ENCODE results near the gene FMO1. TPM values are rescaled to one million over a fixed set of nuclear protein-coding genes. Genes with fewer than 3 reads are reported as not detected.

FMO1 gene
- polyA plus RNA-seq, 2 of the 4 experiments (the other 2 are of a cell fraction): not detected

DNA sequence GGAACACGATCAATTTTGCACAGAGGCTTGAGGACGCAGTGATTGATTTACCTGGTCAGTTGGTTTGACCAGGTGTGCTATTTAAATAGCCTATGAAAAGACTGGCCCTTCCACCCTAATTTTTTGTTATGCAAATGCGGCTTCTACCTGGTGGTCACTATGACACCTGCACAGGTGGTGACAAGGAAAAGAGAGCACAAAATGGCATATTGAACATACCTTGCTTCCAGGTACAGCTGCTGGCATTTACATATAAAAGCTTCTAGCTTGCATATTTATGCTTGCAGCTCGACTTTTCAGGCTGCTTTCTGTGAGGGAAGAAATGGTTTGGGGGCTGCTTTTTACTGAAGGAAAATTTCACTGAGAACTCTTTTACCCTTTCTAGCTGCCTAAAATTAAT lies 50.4 kb downstream of the FMO1 start:
- 23% methylated on average over 4 of the region's 4 CpGs for WGBS (ENCODE audit: missing lambda C conversion rate)
- no peak for TF ChIP-seq MAX (IDR thresholded peaks at IDR 0.05)
- TF ChIP-seq, protein P1, sequence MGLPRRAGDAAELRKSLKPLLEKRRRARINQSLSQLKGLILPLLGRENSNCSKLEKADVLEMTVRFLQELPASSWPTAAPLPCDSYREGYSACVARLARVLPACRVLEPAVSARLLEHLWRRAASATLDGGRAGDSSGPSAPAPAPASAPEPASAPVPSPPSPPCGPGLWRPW (IDR thresholded peaks at IDR 0.05): no peak
- no peak for TF ChIP-seq HOXA7 (CRISPR knock-in tag; IDR thresholded peaks at IDR 0.05)
- TF ChIP-seq CHD4 (IDR thresholded peaks at IDR 0.05; ENCODE audit: borderline replicate concordance): no peak
- TF ChIP-seq BCL3 (IDR thresholded peaks at IDR 0.05): no peak
- no peak for TF ChIP-seq ZC3H11A (IDR thresholded peaks at IDR 0.05)
- ChIA-PET POLR2A (no interaction called here), CTCF (interaction anchor here (1.7 kb wide), 1 partner anchor 15 kb away, joined by 8 read pairs; the partner anchor contains the start of gene FMO4)
- Histone ChIP-seq H3K27ac (no peak overlapping the region), H3K9me3 (peaks cover 7% of the 10 kb centered on the region; the same call in 1 of the 3 replicates), H3K4me2 (no peak overlapping the region), H3K4me1 (no peaks in the 10 kb centered on the region), H3K4me3 (no peak overlapping the region)
- no peak for ATAC-seq
- FAIRE-seq: no peak
- DNase-seq (ENCODE audit: low read depth in 1 of 2, low spot score in 1 of 2): no peak

GRCh38 chr1:171299342-171299741 lies 51.0 kb downstream of the FMO1 start:
- peaks cover 7% of the 10 kb centered on the region; the same call in 1 of the 3 replicates for H3K9me3 ChIP-seq
- H3K4me1 ChIP-seq: no peaks in the 10 kb centered on the region
- 12% methylated on average over 2 of the region's 2 CpGs for WGBS (ENCODE audit: missing lambda C conversion rate)
- ATAC-seq (no peak), FAIRE-seq (no peak), DNase-seq (ENCODE audit: low read depth in 1 of 2, low spot score in 1 of 2) (no peak)
- ChIA-PET CTCF (interaction anchor here (1.7 kb wide), 1 partner anchor 14 kb away, joined by 8 read pairs; the partner anchor contains the start of gene FMO4), POLR2A (no interaction called here)
- H3K4me3 ChIP-seq: no peak overlapping the region
- TF ChIP-seq MAZ (IDR thresholded peaks at IDR 0.05; ENCODE audit: borderline replicate concordance, low read depth, low read length): no peak
- no peak for TF ChIP-seq MAX (IDR thresholded peaks at IDR 0.05)
- TF ChIP-seq PBX3 (IDR thresholded peaks at IDR 0.05): no peak
- H3K27ac ChIP-seq: no peak overlapping the region
- no peak overlapping the region for H3K4me2 ChIP-seq

- no peak for TF ChIP-seq CBX8 (IDR thresholded peaks at IDR 0.05)
- TF ChIP-seq, protein P2, sequence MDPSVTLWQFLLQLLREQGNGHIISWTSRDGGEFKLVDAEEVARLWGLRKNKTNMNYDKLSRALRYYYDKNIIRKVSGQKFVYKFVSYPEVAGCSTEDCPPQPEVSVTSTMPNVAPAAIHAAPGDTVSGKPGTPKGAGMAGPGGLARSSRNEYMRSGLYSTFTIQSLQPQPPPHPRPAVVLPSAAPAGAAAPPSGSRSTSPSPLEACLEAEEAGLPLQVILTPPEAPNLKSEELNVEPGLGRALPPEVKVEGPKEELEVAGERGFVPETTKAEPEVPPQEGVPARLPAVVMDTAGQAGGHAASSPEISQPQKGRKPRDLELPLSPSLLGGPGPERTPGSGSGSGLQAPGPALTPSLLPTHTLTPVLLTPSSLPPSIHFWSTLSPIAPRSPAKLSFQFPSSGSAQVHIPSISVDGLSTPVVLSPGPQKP (IDR thresholded peaks at IDR 0.05; ENCODE audit: low read depth, low read length): no peak
- TF ChIP-seq FOSB (CRISPR knock-in tag; IDR thresholded peaks at IDR 0.05): no peak
- no peak for TF ChIP-seq CHD4 (IDR thresholded peaks at IDR 0.05; ENCODE audit: borderline replicate concordance)
- TF ChIP-seq, protein P3, sequence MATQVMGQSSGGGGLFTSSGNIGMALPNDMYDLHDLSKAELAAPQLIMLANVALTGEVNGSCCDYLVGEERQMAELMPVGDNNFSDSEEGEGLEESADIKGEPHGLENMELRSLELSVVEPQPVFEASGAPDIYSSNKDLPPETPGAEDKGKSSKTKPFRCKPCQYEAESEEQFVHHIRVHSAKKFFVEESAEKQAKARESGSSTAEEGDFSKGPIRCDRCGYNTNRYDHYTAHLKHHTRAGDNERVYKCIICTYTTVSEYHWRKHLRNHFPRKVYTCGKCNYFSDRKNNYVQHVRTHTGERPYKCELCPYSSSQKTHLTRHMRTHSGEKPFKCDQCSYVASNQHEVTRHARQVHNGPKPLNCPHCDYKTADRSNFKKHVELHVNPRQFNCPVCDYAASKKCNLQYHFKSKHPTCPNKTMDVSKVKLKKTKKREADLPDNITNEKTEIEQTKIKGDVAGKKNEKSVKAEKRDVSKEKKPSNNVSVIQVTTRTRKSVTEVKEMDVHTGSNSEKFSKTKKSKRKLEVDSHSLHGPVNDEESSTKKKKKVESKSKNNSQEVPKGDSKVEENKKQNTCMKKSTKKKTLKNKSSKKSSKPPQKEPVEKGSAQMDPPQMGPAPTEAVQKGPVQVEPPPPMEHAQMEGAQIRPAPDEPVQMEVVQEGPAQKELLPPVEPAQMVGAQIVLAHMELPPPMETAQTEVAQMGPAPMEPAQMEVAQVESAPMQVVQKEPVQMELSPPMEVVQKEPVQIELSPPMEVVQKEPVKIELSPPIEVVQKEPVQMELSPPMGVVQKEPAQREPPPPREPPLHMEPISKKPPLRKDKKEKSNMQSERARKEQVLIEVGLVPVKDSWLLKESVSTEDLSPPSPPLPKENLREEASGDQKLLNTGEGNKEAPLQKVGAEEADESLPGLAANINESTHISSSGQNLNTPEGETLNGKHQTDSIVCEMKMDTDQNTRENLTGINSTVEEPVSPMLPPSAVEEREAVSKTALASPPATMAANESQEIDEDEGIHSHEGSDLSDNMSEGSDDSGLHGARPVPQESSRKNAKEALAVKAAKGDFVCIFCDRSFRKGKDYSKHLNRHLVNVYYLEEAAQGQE (IDR thresholded peaks at IDR 0.05): no peak
- TF ChIP-seq HOXB5 (CRISPR knock-in tag; IDR thresholded peaks at IDR 0.05): no peak
- no peaks in the 10 kb centered on the region for H3K4me1 ChIP-seq
- H3K4me2 ChIP-seq: no peak overlapping the region
- H3K4me3 ChIP-seq: no peak overlapping the region
- FAIRE-seq (no peak), ATAC-seq (no peak), DNase-seq (ENCODE audit: low read depth in 1 of 2, low spot score in 1 of 2) (no peak)
- peaks cover 7% of the 10 kb centered on the region; the same call in 1 of the 3 replicates for H3K9me3 ChIP-seq
- ChIA-PET POLR2A (no interaction called here), CTCF (interaction anchor here (1.1 kb wide), 1 partner anchor 45 kb away, joined by 3 read pairs; no protein-coding TSS in a partner anchor)
- 5% methylated on average over 1 of the region's 1 CpG for WGBS (ENCODE audit: missing lambda C conversion rate)
- H3K27ac ChIP-seq: no peak overlapping the region
Measured at GRCh38 chr1:171300401-171300800, 52.1 kb downstream of the FMO1 start.

Measured in A549 (cell line).